LNCaP clone FGC (cell line): ENCODE results near the gene ARHGAP18.

Experiments
- DNase-seq: peaks from one replicate; pipeline ENCODE4 v3.0.0-alpha.2; 2011; ENCODE audit warnings: low read depth
- H3K4me3 ChIP-seq: 2 replicates; pipeline ENCODE4 v1.5.1; 2011; ENCODE audit warnings: mild to moderate bottlenecking, low read depth, low read length, control low read depth
- TF ChIP-seq, protein P1 (sequence below): IDR thresholded peaks from 2 replicates; pipeline ENCODE4 v1.5.1; 2012; ENCODE audit warnings: mild to moderate bottlenecking; ENCODE audit not compliant: control insufficient read depth, insufficient read depth; ENCODE audit errors: extremely low read depth

The ARHGAP18 gene

GRCh38 chr6:129726650-129727049 lies 16.7 kb upstream of the ARHGAP18 start:
- TF ChIP-seq, protein P1, sequence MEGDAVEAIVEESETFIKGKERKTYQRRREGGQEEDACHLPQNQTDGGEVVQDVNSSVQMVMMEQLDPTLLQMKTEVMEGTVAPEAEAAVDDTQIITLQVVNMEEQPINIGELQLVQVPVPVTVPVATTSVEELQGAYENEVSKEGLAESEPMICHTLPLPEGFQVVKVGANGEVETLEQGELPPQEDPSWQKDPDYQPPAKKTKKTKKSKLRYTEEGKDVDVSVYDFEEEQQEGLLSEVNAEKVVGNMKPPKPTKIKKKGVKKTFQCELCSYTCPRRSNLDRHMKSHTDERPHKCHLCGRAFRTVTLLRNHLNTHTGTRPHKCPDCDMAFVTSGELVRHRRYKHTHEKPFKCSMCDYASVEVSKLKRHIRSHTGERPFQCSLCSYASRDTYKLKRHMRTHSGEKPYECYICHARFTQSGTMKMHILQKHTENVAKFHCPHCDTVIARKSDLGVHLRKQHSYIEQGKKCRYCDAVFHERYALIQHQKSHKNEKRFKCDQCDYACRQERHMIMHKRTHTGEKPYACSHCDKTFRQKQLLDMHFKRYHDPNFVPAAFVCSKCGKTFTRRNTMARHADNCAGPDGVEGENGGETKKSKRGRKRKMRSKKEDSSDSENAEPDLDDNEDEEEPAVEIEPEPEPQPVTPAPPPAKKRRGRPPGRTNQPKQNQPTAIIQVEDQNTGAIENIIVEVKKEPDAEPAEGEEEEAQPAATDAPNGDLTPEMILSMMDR, result no peak
- H3K4me3 ChIP-seq, result no peak overlapping the region
- no peak for DNase-seq

DNA sequence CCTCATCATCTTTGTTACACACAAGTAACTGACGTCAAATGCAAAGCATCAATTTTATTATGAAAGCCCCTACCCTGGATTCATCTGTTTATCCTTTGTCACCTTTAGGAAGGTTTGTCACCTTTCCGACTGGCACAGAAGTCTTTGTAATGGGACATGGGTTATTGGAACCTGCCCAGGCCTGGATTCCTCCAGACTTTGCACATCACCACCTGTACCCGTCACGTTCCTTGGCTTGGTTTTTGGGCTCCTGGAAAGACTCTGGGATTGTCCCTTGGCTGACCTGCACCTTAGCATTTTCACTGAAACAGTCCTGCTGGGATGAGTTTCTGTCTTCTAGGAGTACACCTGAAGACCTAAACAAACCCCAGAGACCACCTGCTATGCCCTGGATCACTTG lies 15.4 kb upstream of the ARHGAP18 start:
- H3K4me3 ChIP-seq, result no peak overlapping the region
- TF ChIP-seq, protein P1, result no peak
- DNase-seq, result no peak

GRCh38 chr6:129719692-129720091 lies 9.7 kb upstream of the ARHGAP18 start:
- no peak for DNase-seq
- TF ChIP-seq, protein P1, result no peak
- H3K4me3 ChIP-seq, result no peak overlapping the region

GRCh38 chr6:129717277-129717676 lies 7.3 kb upstream of the ARHGAP18 start:
- DNase-seq, result no peak

GRCh38 chr6:129713806-129714333 lies 3.9 kb upstream of the ARHGAP18 start:
- no peak for DNase-seq
- no peak overlapping the region for H3K4me3 ChIP-seq
- TF ChIP-seq, protein P1, result no peak

More at GRCh38 chr6:129717277-129717676, 7.3 kb upstream of the ARHGAP18 start:
- TF ChIP-seq, protein P1, result no peak
- no peak overlapping the region for H3K4me3 ChIP-seq

DNA sequence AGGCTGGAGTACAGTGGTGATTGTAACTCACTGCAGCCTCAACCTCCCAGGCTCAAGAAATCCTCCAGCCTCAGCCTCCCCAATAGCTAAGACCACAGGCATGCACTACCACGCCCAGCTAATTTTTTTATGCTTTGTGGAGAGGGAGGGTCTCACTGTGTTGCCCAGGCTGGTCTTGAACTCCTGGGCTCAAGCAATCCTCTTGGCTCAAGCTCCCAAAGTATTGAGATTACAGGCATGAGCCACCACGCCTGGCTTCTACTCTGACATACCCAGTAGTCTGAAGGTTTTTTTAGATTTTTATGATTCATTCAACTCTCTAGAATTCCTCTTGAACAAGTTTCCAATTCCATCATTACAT lies 1.3 kb upstream of the ARHGAP18 start:
- no peak for DNase-seq
- H3K4me3 ChIP-seq, result no peak overlapping the region
- TF ChIP-seq, protein P1, result no peak
